K562 (cell line): ENCODE data around the gene GALK2.

Experiments used
- BHLHE40 ChIP-seq: IDR thresholded peaks from 2 replicates; pipeline ENCODE4 v1.6.1; 2011; ENCODE audit warnings: low read length, improper control_type of control experiment
- CTCF ChIP-seq, 3 experiments: IDR thresholded peaks in 2 of 3; conservative IDR thresholded peaks in 1 of 3; 2 replicates each; pipeline ENCODE4 v1.5.1; 2011 to 2012; ENCODE audit warnings: low read length in 3 of 3, mild to moderate bottlenecking in 3 of 3, control low read depth in 2 of 3, improper control_type of control experiment in 1 of 3, inconsistent platforms in 1 of 3, low read depth in 1 of 3, mixed read lengths in 1 of 3, moderate library complexity in 1 of 3; ENCODE audit not compliant: insufficient read depth in 2 of 3
- FOXM1 ChIP-seq, 2 experiments: fragments of 450-650 bp in 1 of 2; sonication (generic) in 1 of 2; formaldehyde crosslinking in 1 of 2; IDR thresholded peaks; 2 replicates each; pipeline versions ENCODE4 v1.6.1 to v1.9.0; 2017 to 2022; ENCODE audit warnings: low read depth in 2 of 2, mild to moderate bottlenecking in 2 of 2, missing genetic modification reagents in 1 of 2, moderate library complexity in 1 of 2
- HCFC1 ChIP-seq: IDR thresholded peaks from 2 replicates; pipeline ENCODE4 v1.6.1; 2012; ENCODE audit warnings: low read depth, low read length, improper control_type of control experiment
- POLR2AphosphoS5 ChIP-seq: IDR thresholded peaks from 2 replicates; pipeline ENCODE4 v1.6.1; 2011; ENCODE audit warnings: mild to moderate bottlenecking, low read depth, low read length, moderate library complexity; ENCODE audit not compliant: control insufficient read depth, insufficient read depth
- PRDM10 ChIP-seq: fragments of 450-650 bp; IDR thresholded peaks from 2 replicates; pipeline ENCODE4 v1.6.1; 2018; ENCODE audit not compliant: partially characterized antibody
- RBFOX2 ChIP-seq: fragments of 200-400 bp; formaldehyde crosslinking; IDR thresholded peaks from 2 replicates; pipeline ENCODE4 v1.6.1; 2017; ENCODE audit warnings: low read depth, mild to moderate bottlenecking, low read length, moderate library complexity
- SMAD1 ChIP-seq: fragments of 150-350 bp; IDR thresholded peaks from 2 replicates; pipeline ENCODE4 v1.6.1; 2014; ENCODE audit warnings: low read length, low read depth; ENCODE audit not compliant: partially characterized antibody
- TGIF2 ChIP-seq: sonication (generic); formaldehyde crosslinking; IDR thresholded peaks from 2 replicates; pipeline ENCODE4 v1.8.1; 2022; ENCODE audit warnings: mild to moderate bottlenecking, missing genetic modification reagents, moderate library complexity
- YY1 ChIP-seq, 3 experiments: IDR thresholded peaks; 2 replicates each; pipeline ENCODE4 v1.6.1; 2011; ENCODE audit warnings: low read length in 2 of 3, mild to moderate bottlenecking in 2 of 3, moderate library complexity in 2 of 3, borderline replicate concordance in 1 of 3, control low read depth in 1 of 3, low read depth in 1 of 3; ENCODE audit not compliant: insufficient read depth in 3 of 3, insufficient replicate concordance in 2 of 3, control insufficient read depth in 1 of 3, insufficient read length in 1 of 3; ENCODE audit errors: extremely low read depth in 1 of 3
- ZC3H11A ChIP-seq: IDR thresholded peaks from 2 replicates; pipeline ENCODE4 v1.6.1; 2012; ENCODE audit warnings: low read depth, low read length, improper control_type of control experiment
- TF ChIP-seq, protein P1 (sequence below): IDR thresholded peaks from 3 replicates; pipeline ENCODE4 v1.6.1; 2011; ENCODE audit warnings: borderline replicate concordance, mild to moderate bottlenecking; ENCODE audit not compliant: insufficient read length, insufficient read depth
- TF ChIP-seq, protein P2 (sequence below), 2 experiments: fragments of 450-650 bp; conservative IDR thresholded peaks; 2 replicates each; pipeline ENCODE4 v1.6.1; 2017; ENCODE audit warnings: mild to moderate bottlenecking in 2 of 2, moderate library complexity in 2 of 2

- TF ChIP-seq, protein P1, sequence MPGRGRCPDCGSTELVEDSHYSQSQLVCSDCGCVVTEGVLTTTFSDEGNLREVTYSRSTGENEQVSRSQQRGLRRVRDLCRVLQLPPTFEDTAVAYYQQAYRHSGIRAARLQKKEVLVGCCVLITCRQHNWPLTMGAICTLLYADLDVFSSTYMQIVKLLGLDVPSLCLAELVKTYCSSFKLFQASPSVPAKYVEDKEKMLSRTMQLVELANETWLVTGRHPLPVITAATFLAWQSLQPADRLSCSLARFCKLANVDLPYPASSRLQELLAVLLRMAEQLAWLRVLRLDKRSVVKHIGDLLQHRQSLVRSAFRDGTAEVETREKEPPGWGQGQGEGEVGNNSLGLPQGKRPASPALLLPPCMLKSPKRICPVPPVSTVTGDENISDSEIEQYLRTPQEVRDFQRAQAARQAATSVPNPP, result no peak
- no peak for TF ChIP-seq ZC3H11A
- no peak for TF ChIP-seq FOXM1 (IDR thresholded peaks at IDR 0.05; ENCODE audit: low read depth)
- TF ChIP-seq FOXM1 (CRISPR knock-in tag; IDR thresholded peaks at IDR 0.05; ENCODE audit: low read depth), result no peak
- TF ChIP-seq CTCF (IDR thresholded peaks at IDR 0.05 in 2 of 3, conservative IDR thresholded peaks at IDR 0.05 in 1 of 3; ENCODE audit: insufficient read depth in 2 of 3, low read depth in 1 of 3, low read length in 3 of 3), result no peak
- no peak for TF ChIP-seq BHLHE40
- TF ChIP-seq TGIF2 (CRISPR knock-in tag), result no peak
- TF ChIP-seq HCFC1, result no peak
- no peak for TF ChIP-seq RBFOX2
- TF ChIP-seq, protein P2, sequence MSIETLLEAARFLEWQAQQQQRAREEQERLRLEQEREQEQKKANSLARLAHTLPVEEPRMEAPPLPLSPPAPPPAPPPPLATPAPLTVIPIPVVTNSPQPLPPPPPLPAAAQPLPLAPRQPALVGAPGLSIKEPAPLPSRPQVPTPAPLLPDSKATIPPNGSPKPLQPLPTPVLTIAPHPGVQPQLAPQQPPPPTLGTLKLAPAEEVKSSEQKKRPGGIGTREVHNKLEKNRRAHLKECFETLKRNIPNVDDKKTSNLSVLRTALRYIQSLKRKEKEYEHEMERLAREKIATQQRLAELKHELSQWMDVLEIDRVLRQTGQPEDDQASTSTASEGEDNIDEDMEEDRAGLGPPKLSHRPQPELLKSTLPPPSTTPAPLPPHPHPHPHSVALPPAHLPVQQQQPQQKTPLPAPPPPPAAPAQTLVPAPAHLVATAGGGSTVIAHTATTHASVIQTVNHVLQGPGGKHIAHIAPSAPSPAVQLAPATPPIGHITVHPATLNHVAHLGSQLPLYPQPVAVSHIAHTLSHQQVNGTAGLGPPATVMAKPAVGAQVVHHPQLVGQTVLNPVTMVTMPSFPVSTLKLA (conservative IDR thresholded peaks at IDR 0.05), result no peak
- no peak for TF ChIP-seq POLR2AphosphoS5
- no peak for TF ChIP-seq PRDM10
- no peak for TF ChIP-seq SMAD1
- TF ChIP-seq YY1 (IDR thresholded peaks at IDR 0.05; ENCODE audit: borderline replicate concordance in 1 of 3, control insufficient read depth in 1 of 3, extremely low read depth in 1 of 3, insufficient read depth in 3 of 3, insufficient read length in 1 of 3, insufficient replicate concordance in 2 of 3, low read depth in 1 of 3, low read length in 2 of 3), result no peak
Measured at GRCh38 chr15:49148298-49148697, 21.7 kb upstream of the GALK2 start.
